Activated gamma-delta T cell (primary cell): ENCODE results near the gene ZNF862.

Experiments
- DNase-seq: peaks from one replicate; lab custom pipeline; 2025; lab: John Stamatoyannopoulos, UW

ZNF862 gene

DNA sequence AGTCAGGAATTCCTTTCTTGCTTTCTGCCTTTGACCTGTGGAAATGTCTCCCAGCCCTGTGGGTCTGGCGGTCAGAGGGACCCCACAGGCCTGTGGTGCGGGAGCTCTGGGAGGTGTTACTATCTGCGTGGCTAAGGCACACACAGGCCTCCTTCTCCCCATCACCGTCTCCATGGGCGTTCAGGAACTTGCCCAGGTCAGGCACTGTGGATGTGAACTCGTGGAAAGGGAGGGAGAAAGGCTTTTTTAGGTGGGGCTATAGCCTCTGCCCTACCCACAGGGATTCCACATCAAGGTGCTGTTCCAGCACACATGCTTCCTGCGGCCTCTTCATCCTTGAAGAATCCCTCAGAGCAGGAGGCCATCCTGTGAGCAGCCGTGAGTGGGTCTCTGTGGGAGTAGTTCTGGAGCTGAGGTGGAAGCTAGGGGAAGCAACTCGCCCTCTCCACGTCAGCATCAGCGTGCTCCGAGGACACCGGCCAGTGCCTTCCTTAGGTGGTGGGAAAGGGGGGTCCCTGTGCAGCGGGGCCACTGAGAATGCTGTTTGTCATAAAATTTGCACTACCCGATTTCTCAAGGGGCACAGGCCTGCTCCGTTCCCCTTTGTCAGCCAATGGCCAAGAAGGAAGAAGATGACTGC, 28.1 kb downstream of the ZNF862 start:
- no peak for DNase-seq

- DNase-seq: no peak
Measured at GRCh38 chr7:149866779-149867447, 28.7 kb downstream of the ZNF862 start.

- no peak for DNase-seq
Measured at GRCh38 chr7:149867762-149868622, 29.8 kb downstream of the ZNF862 start.

GRCh38 chr7:149868623-149869290, 30.6 kb downstream of the ZNF862 start:
- DNase-seq: no peak

GRCh38 chr7:149869291-149869650, 31.1 kb downstream of the ZNF862 start:
- no peak for DNase-seq

GRCh38 chr7:149869867-149870266, 31.7 kb downstream of the ZNF862 start:
- no peak for DNase-seq

- DNase-seq: no peak
Measured at GRCh38 chr7:149870274-149870673, 32.1 kb downstream of the ZNF862 start.

GRCh38 chr7:149870701-149871483, 32.7 kb downstream of the ZNF862 start:
- no peak for DNase-seq

DNA sequence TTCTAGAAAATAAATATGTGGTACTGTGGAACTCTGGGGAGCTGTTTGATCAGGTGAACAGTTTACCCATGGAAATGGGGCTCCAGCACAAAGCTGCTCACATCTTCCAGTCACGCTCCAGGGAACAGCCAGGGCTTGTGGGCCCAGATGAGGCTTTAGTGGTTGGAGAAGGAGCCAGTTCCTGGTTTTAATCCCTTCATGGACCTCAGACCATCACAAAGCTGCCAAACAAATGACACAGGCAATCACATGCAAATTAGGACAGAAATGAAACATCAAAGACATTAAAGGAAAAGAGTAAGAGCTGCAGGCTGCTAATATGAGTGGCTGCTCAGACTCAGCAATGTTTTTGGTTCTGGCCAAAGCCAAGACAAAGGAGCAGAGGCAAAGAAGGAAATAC, 33.4 kb downstream of the ZNF862 start:
- no peak for DNase-seq

DNA sequence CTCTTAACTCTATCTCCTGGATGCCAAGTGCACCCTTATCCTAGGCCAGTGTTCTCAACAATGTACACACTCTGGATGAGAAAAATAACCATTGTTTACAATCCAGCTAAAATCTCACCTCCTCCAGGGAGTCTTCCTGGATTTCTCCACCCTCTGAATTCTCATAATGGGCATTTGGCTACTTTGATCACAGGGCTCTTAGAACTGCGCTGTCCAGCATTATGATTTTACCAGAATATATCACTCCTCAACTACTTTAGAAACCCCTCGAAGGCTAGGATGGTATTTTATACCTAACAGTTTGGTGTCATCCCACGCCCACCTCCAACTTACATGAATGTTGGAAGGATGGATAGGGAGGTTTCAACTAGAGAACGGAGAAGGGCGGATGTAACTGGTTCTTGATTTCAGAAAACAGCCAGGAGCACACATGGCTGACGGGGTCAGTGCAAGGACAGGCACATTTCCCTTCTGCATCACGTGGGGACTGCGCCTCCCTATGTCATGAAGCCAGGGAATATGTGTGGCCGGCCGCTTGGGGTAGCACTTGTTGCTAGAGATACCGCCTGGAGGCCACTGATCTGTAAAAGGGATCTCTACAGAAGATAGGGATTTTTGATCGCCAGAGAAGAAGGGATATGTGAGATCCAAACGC, 34.4 kb downstream of the ZNF862 start:
- DNase-seq: no peak

GRCh38 chr7:149873074-149873969, 35.1 kb downstream of the ZNF862 start, which contains the start of gene ATP6V0E2:
Gene ATP6V0E2, plus strand, starts transcription at chr7:149873969. Its CDS starts 97 bp downstream, at chr7:149874066.
- DNase-seq: peak; percentile 91

GRCh38 chr7:149873970-149874643, 35.9 kb downstream of the ZNF862 start:
- no peak for DNase-seq

DNA sequence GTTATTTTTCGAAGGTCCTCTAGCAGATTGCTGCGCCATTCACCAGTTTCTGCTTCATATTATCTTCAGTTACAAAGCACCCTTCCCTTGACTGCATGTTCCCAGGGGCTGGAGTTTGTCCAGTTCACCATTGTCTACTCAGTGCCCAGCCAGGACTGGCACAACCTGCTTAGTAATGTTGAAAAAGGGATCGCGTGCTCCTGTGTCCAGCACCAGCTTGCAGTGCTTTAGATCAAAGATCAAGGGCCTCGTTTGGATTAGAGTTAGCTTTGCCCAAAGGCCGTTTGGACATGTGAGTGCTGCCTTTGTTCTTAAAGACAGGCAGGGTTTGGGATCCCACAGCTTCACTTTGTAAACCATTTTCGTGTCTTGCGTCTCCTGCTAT, 36.5 kb downstream of the ZNF862 start:
- no peak for DNase-seq

DNA sequence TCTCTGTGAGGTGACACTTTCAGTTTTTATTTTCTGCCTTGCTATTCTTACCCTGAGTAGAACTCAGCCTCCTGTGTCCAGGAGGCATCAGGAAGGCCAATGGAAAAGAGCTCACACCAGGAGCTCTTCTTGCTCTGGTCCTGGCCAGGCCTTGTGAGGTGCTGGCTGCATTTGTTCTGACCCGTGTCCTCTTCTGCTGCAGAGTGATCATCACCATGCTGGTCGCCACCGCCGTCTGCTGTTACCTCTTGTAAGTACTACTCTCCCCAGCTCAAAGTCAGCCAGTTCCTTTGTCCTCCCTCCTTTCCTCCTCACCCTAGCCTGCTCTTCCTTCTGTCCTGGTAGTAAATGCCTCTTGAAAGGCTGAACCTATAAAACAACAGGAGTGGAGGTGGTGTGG, 37.2 kb downstream of the ZNF862 start:
- DNase-seq: no peak

GRCh38 chr7:149877890-149878522, 39.8 kb downstream of the ZNF862 start:
- no peak for DNase-seq

DNA sequence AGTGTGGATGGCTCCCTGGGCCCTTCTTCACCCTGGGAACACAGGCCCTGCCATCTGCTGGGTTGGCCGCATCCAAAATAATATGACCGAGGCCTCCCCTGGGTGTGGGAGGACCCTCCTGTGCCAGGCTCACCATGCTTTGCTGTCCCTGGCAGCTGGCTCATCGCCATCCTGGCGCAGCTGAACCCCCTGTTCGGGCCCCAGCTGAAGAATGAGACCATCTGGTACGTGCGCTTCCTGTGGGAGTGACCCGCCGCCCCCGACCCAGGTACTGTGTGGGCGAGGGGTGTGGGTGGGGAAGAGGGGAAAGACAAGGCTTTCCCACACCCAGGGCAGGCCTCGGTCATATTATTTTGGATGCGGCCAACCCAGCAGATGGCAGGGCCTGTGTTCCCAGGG, 40.3 kb downstream of the ZNF862 start:
- no peak for DNase-seq

DNA sequence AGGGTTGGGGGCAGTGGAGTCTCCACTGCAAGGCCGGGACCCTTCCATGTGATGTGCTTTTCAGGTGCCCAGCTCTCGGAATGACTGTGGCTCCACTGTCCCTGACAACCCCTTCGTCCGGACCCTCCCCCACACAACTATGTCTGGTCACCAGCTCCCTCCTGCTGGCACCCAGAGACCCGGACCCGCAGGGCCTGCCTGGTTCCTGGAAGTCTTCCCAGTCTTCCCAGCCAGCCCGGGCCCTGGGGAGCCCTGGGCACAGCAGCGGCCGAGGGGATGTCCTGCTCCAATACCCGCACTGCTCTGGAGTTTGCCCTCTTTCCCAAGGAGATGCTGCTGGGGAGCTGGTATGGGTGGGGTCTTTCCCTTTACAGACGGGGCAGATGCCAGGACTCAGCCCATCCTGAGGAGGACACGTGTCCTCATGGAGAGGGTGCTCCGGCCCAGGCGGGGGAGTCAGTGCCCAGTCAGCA, 41.1 kb downstream of the ZNF862 start:
- no peak for DNase-seq

DNA sequence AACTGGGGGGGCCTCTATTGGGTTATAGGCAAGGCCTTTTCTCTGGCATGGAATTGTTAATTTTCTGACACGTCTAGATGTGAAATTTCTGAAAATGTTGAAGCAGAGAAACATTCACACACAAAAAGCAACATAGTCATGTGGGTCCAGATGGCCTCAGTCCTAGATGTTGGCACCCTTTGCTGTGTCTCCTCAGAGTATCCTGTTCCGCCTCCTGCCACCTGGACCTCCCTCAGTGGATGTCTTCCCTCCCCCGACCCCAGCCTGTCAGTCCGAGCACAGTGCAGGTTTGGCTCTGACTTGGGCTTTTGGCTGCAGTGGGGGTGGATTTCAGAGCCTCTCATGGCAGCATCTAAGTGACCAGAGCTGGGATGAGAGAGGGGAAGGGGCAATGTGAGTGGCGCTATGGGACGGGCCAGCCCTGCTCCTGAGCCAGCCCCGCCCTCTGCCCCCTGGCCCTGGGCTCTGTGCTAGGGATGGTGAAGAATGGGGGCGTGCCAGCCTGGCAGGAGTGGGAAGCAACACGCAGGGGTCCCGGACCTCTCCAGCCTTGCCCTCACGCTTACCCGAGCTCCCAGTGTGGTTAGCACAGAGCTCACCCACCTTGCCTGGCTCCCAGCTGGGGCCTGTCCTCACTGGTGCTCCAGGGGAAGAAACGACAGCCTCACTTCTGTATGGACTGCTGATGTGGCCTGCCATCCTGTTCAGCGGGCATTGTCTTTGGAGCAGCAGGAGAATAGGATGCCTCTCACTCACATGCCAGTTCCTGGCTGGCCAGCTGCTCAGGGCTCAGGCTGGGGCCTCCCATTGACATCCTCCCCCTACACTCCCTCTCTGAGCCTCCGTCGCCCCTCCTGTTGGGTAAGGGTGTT, 41.8 kb downstream of the ZNF862 start:
- DNase-seq: no peak
